Transverse colon (tissue), 4 donors: Measurements from ENCODE around the gene ANKRD23. TPM values are rescaled to one million over a fixed set of nuclear protein-coding genes. Genes with fewer than 3 reads are reported as not detected.

Source experiments
- DNase-seq: peaks from one replicate; pipeline ENCODE4 v3.0.0-alpha.2; 2019
- H3K27ac ChIP-seq, 4 donors: fragments of 200-600 bp; sonication (generic); 2 replicates each; pipeline ENCODE4 v1.5.1; 2016 to 2018; ENCODE audit warnings: inconsistent platforms in 4 of 4
- H3K27me3 ChIP-seq: fragments of 200-600 bp; sonication (generic); 2 replicates; pipeline ENCODE4 v1.5.1; 2017; ENCODE audit warnings: inconsistent platforms
- H3K36me3 ChIP-seq, 4 donors: fragments of 200-600 bp; sonication (generic); 2 replicates each; pipeline ENCODE4 v1.5.1; 2017 to 2019; ENCODE audit warnings: inconsistent platforms in 4 of 4
- H3K4me1 ChIP-seq, 4 donors: fragments of 200-600 bp; sonication (generic); 2 replicates each; pipeline ENCODE4 v1.5.1; 2017 to 2020; ENCODE audit warnings: inconsistent platforms in 4 of 4
- H3K4me3 ChIP-seq, 4 donors: fragments of 200-600 bp; sonication (generic); 1 replicate in 1 of 4; 2 replicates in 3 of 4; pipeline versions ENCODE4 v1.5.1 to v1.6.1; 2017 to 2019; ENCODE audit warnings: inconsistent platforms in 4 of 4
- H3K9me3 ChIP-seq, 2 donors: fragments of 200-600 bp; sonication (generic); 2 replicates each; pipeline ENCODE4 v1.5.1; 2017 to 2019; ENCODE audit warnings: inconsistent platforms in 2 of 2
- EP300 ChIP-seq: sonication (generic); formaldehyde crosslinking; IDR thresholded peaks from one replicate; pipeline ENCODE4 v1.6.1; 2017; ENCODE audit warnings: antibody characterized with exemption, low read depth
- POLR2A ChIP-seq: fragments of 450-650 bp; IDR thresholded peaks from one replicate; pipeline ENCODE4 v1.6.1; 2016; ENCODE audit warnings: antibody characterized with exemption, mild to moderate bottlenecking, moderate library complexity
- POLR2AphosphoS5 ChIP-seq, 3 donors: sonication (generic); formaldehyde crosslinking; IDR thresholded peaks; one replicate each; pipeline ENCODE4 v1.6.1; 2016; ENCODE audit warnings: antibody characterized with exemption in 3 of 3
- WGBS, 2 donors: methylation state at CpG; one replicate each; pipeline ENCODE4 v1.1.5; 2018; ENCODE audit warnings: low coverage in 1 of 2; 5-methylcytosine and 5-hydroxymethylcytosine counted together
- in situ Hi-C, 4 donors: fragments of 200-750 bp; cut with MboI; loops; one replicate each; pipeline versions ENCODE4 v1.15.0 to v1.15.1; 2017; ENCODE audit warnings: low sequenced_read_pairs in 3 of 4, low pct_ligation_motif_present in 1 of 4, low pct_unique_long_range_greater_than_20kb in 1 of 4
- intact Hi-C: fragments of 100-400 bp; cut with DNase I; formaldehyde crosslinking; loops from one replicate; pipeline ENCODE4 v1.15.1; 2023; ENCODE audit warnings: low total_unique reads
- total RNA-seq, 4 donors: library from RNA; depleted of rRNA; stranded (reverse); fragments of >200 nt; gene quantifications; one replicate each; pipeline ENCODE4 v1.1.0, GENCODE V29; 2016
- TF ChIP-seq, protein P1 (sequence below), 5 experiments: fragments of 200-600 bp in 3 of 5; fragments of 450-650 bp in 2 of 5; sonication (generic) in 3 of 5; IDR thresholded peaks; 1 replicate in 2 of 5; 2 replicates in 3 of 5; pipeline ENCODE4 v1.5.1; 2016 to 2017; ENCODE audit warnings: antibody characterized with exemption in 5 of 5, inconsistent platforms in 3 of 5, mild to moderate bottlenecking in 2 of 5, moderate library complexity in 1 of 5

Gene ANKRD23
- total RNA-seq, 4 donors from 2014 or later = 4.1 to 22.7 (median 7.0) TPM

- H3K4me1 ChIP-seq = peaks cover 0 to 6% (median 3%) of the 10 kb centered on the region in 4 donors
- no peak for DNase-seq
- no peak overlapping the region for H3K4me3 ChIP-seq
- no peaks in the 10 kb centered on the region for H3K36me3 ChIP-seq
- no peak overlapping the region for H3K27ac ChIP-seq
- H3K27me3 ChIP-seq = no peaks in the 10 kb centered on the region
- no peaks in the 10 kb centered on the region for H3K9me3 ChIP-seq
- TF ChIP-seq POLR2A (no peak), EP300 (no peak), POLR2AphosphoS5 (IDR thresholded peaks at IDR 0.05) (no peak)
- TF ChIP-seq, protein P1, sequence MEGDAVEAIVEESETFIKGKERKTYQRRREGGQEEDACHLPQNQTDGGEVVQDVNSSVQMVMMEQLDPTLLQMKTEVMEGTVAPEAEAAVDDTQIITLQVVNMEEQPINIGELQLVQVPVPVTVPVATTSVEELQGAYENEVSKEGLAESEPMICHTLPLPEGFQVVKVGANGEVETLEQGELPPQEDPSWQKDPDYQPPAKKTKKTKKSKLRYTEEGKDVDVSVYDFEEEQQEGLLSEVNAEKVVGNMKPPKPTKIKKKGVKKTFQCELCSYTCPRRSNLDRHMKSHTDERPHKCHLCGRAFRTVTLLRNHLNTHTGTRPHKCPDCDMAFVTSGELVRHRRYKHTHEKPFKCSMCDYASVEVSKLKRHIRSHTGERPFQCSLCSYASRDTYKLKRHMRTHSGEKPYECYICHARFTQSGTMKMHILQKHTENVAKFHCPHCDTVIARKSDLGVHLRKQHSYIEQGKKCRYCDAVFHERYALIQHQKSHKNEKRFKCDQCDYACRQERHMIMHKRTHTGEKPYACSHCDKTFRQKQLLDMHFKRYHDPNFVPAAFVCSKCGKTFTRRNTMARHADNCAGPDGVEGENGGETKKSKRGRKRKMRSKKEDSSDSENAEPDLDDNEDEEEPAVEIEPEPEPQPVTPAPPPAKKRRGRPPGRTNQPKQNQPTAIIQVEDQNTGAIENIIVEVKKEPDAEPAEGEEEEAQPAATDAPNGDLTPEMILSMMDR (IDR thresholded peaks at IDR 0.05) = no peak
- 17 to 74% methylated on average over 1 to 10 of the region's 10 CpGs for WGBS, 2 donors
- intact Hi-C loops (no loop called here), in situ Hi-C loops (no loop called here)
These were observed 37.8 kb upstream of the ANKRD23 start for GRCh38 chr2:96881349-96882195.

DNA sequence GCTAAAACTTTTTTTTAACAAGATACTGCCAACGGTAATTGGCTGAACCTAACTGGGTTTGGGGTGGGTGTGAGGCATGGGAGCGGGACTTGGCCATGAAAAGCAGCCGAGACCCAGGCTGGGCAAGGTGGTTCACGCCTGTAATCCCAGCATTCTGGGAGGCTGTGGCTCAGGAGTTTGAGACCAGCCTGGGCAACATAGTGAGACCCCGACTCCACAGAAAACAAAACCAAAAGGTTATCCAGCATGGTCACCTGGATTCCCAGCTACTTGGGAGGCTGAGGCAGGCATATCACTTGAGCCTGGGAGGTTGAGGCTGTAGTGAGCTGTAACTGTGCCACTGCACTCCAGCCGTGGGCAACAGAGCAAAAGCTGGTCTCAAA is 37.1 kb upstream of the ANKRD23 start:
- intact Hi-C loops = no loop called here
- WGBS, 2 donors = 76% methylated on average over 6 of the region's 6 CpGs; no CpG with 5 or more reads in 1 of the 2 donors

DNA sequence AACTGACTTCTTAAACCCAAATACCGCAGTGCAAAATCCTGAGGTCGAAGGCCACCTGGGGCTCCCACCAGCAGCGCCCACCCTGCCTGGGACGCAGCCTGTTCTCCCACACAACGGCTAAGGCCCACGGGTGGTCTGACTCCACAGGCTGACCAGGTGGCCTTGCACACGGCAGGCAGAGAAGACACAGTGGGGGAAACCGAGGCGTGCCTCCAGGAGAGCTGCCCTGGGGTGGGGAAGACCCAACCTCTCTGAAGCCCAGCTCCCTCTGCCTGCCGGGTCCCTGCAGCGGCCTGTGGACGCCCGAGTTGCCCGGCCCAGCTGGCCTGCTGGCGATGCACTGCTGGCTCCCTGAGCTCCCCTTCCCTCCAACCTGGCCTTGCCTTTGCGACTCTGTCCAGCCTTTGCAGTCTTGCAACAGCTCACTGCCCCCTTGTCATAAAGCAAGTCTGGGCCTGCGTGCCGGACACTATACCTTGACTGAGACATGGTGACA is 35.8 kb upstream of the ANKRD23 start:
- WGBS, 2 donors = 95% methylated on average over 16 of the region's 18 CpGs; no CpG with 5 or more reads in 1 of the 2 donors
- Histone ChIP-seq H3K27me3 (no peaks in the 10 kb centered on the region), H3K36me3 (no peaks in the 10 kb centered on the region), H3K4me1 (no peaks in the 10 kb centered on the region), H3K4me3 (no peak overlapping the region), H3K27ac (no peak overlapping the region), H3K9me3 (no peaks in the 10 kb centered on the region)
- DNase-seq = no peak
- intact Hi-C loops = no loop called here
- in situ Hi-C loops = no loop called here
- TF ChIP-seq POLR2A = no peak
- TF ChIP-seq, protein P1 (IDR thresholded peaks at IDR 0.05) = no peak
- TF ChIP-seq POLR2AphosphoS5 (IDR thresholded peaks at IDR 0.05) = no peak

More for the DNA sequence above, 37.1 kb upstream of the ANKRD23 start:
- Histone ChIP-seq H3K36me3 (no peaks in the 10 kb centered on the region), H3K4me3 (no peak overlapping the region), H3K4me1 (no peaks in the 10 kb centered on the region), H3K27ac (no peak overlapping the region), H3K9me3 (no peaks in the 10 kb centered on the region), H3K27me3 (no peaks in the 10 kb centered on the region)
- in situ Hi-C loops = no loop called here
- no peak for DNase-seq
- TF ChIP-seq EP300 (no peak), POLR2A (no peak), POLR2AphosphoS5 (IDR thresholded peaks at IDR 0.05) (no peak)
- TF ChIP-seq, protein P1 (IDR thresholded peaks at IDR 0.05) = no peak

DNA sequence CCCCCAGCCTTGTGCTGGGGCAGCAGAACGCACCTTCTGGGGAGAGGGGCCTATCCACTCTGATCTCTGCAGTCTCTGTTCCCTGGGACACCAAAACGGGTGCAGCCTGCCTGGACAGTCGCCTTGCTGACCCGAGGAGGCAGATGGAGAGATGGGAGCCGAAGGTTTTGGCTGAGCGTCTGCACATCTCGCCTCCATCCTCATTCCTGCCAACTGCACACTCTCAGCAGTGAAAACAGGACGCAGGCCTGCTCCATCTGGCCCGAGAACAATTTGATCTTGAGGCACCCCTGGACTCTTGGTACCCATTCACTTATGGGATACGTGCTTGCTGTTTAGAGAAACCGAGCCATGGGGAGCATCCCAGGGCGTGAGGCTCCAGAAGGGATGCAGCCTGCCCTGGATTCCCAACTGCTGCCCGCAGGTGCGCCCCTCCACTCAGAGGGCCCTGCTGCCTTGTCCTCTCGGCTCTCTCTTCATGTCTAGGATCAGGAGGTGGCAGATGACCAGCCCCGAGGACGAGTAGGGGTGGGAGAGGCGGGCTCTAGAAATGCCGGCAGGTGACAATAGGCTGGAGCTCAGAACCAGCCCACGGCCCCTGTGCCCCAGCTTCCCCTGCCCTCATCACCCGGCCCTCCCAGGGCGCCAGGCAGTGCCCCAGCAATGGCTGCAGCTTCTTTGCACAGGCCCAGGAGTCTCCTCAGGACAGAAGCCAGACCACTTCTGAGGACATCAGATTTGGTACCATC is 35.1 kb upstream of the ANKRD23 start:
- WGBS, 2 donors = 93% methylated on average over 22 of the region's 22 CpGs; no CpG with 5 or more reads in 1 of the 2 donors
- in situ Hi-C loops (no loop called here), intact Hi-C loops (no loop called here)
- Histone ChIP-seq H3K9me3 (no peaks in the 10 kb centered on the region), H3K27me3 (no peaks in the 10 kb centered on the region), H3K36me3 (no peaks in the 10 kb centered on the region), H3K4me1 (peaks cover 0 to 6% (median under 1%) of the 10 kb centered on the region in 4 donors), H3K27ac (no peak overlapping the region), H3K4me3 (no peak overlapping the region)
- DNase-seq = no peak
- TF ChIP-seq POLR2AphosphoS5 (IDR thresholded peaks at IDR 0.05) (no peak), POLR2A (no peak), EP300 (no peak)
- TF ChIP-seq, protein P1 (IDR thresholded peaks at IDR 0.05) = no peak
